Activated naive CD8-positive, alpha-beta T cell treated with anti-CD3 and anti-CD28 coated beads, Interleukin-2, amount 10 ng/mL, durations not matched to agents 7 days and 5 days (primary cell): Measurements from ENCODE around the gene EPB41L5. TPM values are rescaled to one million over a fixed set of nuclear protein-coding genes. Genes with fewer than 3 reads are reported as not detected.
"Not testable (repeated sequence)": the region's sequence is repeated elsewhere in the genome, so short reads cannot be mapped to it uniquely, and the experiment has no call there.

Experiments
- ATAC-seq: fragments of 150-1000 bp; cut with Tn5 transposase; one replicate; pipeline ENCODE4 v1.10.0; 2021; ENCODE audit warnings: low read depth, moderate library complexity
- POLR2A ChIA-PET: fragments of 350-600 bp; sonication (Branson Sonifier 250); formaldehyde crosslinking; loops from one replicate; lab custom pipeline; 2021; ENCODE audit warnings: antibody characterized with exemption; lab: Charles Lee
- DNase-seq: peaks from one replicate; pipeline ENCODE4 v3.0.0; 2021
- H3K27ac Mint-ChIP-seq: one replicate; pipeline ENCODE4 v1.8.0; 2022; ENCODE audit warnings: mild to moderate bottlenecking, mixed read lengths
- H3K27me3 Mint-ChIP-seq: one replicate; pipeline ENCODE4 v1.8.0; 2022; ENCODE audit warnings: mild to moderate bottlenecking, moderate library complexity, mixed read lengths
- H3K36me3 Mint-ChIP-seq: one replicate; pipeline ENCODE4 v1.8.0; 2021; ENCODE audit warnings: mild to moderate bottlenecking, mixed read lengths
- H3K4me1 Mint-ChIP-seq: one replicate; pipeline ENCODE4 v1.8.0; 2021; ENCODE audit warnings: mixed read lengths
- H3K4me3 Mint-ChIP-seq: one replicate; pipeline ENCODE4 v1.8.0; 2022; ENCODE audit warnings: mild to moderate bottlenecking, moderate library complexity, mixed read lengths
- H3K9me3 Mint-ChIP-seq: one replicate; pipeline ENCODE4 v1.8.0; 2021; ENCODE audit warnings: mixed read lengths
- total RNA-seq, 2 experiments: library from RNA; stranded (reverse); gene quantifications; one replicate each; pipeline ENCODE4 v1.2.3, GENCODE V29; 2021

The EPB41L5 gene
- total RNA-seq, 2 experiments from 2014 or later: 6.6 to 6.7 TPM

DNA sequence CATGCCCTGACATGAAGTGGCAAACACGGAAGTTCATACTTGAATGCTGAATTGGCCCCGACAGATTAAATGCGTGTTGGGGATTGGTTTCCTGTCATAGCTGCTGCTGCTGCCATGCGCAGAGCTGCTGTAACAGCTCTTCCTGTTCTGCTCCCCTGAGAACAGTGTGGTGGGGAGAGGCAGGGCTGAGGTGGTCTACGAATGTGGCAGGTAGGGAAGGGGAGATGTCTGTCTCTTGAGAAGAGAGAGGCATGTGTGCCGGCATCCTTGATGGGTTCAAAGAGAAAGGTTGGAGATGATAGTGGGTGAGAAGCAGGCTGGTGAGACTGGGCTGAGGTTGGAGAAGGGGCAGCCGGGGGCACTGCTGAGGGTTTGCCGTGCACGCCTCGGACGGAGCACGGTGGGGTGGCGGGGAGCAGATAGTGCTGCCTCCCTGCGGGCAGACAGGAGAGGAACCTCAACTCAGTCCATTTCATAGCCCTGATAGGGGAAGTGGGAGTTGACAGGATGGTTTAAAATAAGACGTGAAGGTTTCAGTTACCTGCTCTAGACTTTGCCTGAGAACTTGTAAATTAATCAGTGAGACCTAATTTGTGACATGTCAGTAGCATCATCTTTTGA, 164.2 kb downstream of the EPB41L5 start:
- Mint-ChIP-seq H3K27me3 (no peaks in the 10 kb centered on the region), H3K4me1 (peaks cover 48% of the 10 kb centered on the region), H3K9me3 (no peaks in the 10 kb centered on the region), H3K4me3 (peak overlapping the region; percentile 99), H3K36me3 (peaks cover 19% of the 10 kb centered on the region), H3K27ac (peak overlapping the region; percentile 99)
- POLR2A ChIA-PET: interaction anchor here (0.8 to 4.7 kb wide), 16 partner anchors 29 to 810 kb away, joined by 3 to 42 read pairs (median 6); partner anchors contain the start of genes C2orf76, DBI, EPB41L5 and PTPN4
- DNase-seq: peak; percentile 85
- peak; percentile 95 for ATAC-seq

DNA sequence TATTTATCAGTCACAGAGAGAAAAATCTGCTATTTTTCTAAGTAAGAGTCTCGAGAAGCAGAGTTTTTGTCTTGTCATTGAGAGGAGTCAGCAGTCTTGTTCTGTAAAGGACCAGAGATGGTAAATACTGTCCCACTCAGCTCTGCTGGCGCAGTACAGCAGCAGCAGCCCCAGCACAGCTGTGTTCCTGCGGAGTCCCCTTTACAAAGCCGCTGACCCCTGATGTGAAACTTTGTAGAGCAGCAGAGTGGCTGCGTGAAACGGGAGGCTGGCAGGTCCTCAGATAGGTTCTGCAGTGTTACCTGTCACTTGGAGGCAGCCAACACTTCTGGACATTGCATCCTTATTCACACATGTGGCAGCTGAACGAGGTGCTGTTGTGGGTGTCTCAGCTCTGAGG, 165.1 kb downstream of the EPB41L5 start:
- H3K4me3 Mint-ChIP-seq: peak overlapping the region; percentile 99
- H3K4me1 Mint-ChIP-seq: peaks cover 52% of the 10 kb centered on the region
- ATAC-seq (no peak), DNase-seq (no peak)
- H3K27ac Mint-ChIP-seq: peak overlapping the region; percentile 76
- H3K36me3 Mint-ChIP-seq: peaks cover 19% of the 10 kb centered on the region
- peaks cover 1% of the 10 kb centered on the region for H3K9me3 Mint-ChIP-seq
- POLR2A ChIA-PET: interaction anchor here (1.3 to 4.7 kb wide), 2 partner anchors 45 to 135 kb away, joined by 3 to 42 read pairs; partner anchors contain the start of gene TMEM185B
- H3K27me3 Mint-ChIP-seq: no peaks in the 10 kb centered on the region

DNA sequence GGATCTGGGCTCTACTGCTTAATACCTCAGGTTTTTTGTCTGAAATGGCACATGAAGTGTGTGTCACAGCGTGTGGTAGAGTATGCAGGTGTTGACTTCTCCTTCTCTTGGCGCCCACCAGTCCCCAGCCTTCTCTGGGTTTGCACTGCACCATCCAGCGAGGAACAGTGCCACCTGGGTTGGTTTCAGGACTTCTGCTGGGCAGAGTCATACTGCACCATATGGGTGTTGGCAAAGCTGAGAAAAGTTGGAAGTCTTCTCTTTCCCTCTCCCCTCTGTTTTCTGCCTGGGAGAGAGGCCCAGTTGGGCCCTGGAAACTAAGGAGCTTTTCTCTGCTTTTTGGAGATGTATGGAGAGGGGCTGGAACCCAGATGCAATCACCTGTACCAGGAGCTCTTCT, 166.5 kb downstream of the EPB41L5 start:
- Mint-ChIP-seq H3K4me1 (peaks cover 53% of the 10 kb centered on the region), H3K9me3 (peaks cover 2% of the 10 kb centered on the region), H3K27ac (peak overlapping the region; percentile 54), H3K4me3 (no peak overlapping the region), H3K27me3 (no peaks in the 10 kb centered on the region), H3K36me3 (peaks cover 22% of the 10 kb centered on the region)
- DNase-seq: no peak
- ATAC-seq: no peak
- POLR2A ChIA-PET: no interaction called here

DNA sequence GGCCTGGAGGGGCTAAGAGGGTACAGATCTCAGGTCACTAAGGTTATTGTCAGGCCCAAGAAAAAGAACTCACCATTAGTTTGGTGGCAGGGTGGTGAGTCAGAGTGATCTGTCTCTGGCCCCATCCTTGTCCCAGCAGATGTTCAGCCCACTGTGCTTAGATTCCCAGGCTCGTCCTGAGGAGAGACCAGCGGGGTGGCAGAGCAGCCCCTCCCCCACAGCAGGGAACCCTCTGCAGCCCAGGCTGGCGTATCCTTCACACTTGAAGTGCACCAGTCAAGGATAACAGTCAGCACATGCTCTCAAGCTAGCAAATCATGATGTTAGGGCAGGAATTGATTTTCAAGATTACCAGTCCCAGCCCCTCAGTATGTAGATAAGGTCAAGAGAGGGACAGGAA, 167.2 kb downstream of the EPB41L5 start:
- Mint-ChIP-seq H3K4me1 (peaks cover 52% of the 10 kb centered on the region), H3K27me3 (no peaks in the 10 kb centered on the region), H3K4me3 (no peak overlapping the region), H3K36me3 (peaks cover 22% of the 10 kb centered on the region), H3K9me3 (peaks cover 2% of the 10 kb centered on the region), H3K27ac (no peak overlapping the region)
- POLR2A ChIA-PET: no interaction called here
- no peak for DNase-seq
- no peak for ATAC-seq

DNA sequence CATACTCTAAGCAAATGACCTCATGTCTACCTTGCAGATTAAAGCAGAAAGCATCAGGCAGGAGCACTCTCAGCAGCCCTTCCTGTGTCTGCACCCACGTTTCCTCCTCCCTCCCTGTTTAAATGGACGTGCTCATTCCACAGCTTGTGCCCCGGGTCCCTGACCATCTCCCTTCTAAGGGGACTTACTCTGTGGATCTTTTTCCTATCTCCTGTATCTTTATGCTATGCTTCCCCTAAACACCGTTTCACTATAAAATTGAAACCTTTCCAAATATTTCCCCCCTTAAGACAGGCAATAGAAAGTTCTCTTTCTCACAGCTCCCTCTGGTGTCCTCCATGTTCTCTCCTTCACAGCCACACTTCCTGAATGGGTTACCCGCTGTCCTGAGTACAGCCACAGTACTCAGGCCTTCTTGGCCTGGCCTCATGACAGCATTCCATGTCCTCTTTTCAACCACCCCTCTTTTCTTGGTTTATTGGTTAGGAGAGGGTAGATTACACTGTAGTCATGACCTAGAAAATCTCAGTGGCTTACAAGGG, 169.2 kb downstream of the EPB41L5 start:
- peaks cover 23% of the 10 kb centered on the region for H3K36me3 Mint-ChIP-seq
- peaks cover 5% of the 10 kb centered on the region for H3K9me3 Mint-ChIP-seq
- H3K27ac Mint-ChIP-seq: peak overlapping the region; percentile 87
- POLR2A ChIA-PET: interaction anchor here (1.0 to 1.4 kb wide), 3 partner anchors 50 to 423 kb away, joined by 3 to 4 read pairs (median 3); partner anchors contain the start of gene PTPN4
- ATAC-seq (no peak), DNase-seq (no peak)
- peak overlapping the region; percentile 65 for H3K4me3 Mint-ChIP-seq
- no peaks in the 10 kb centered on the region for H3K27me3 Mint-ChIP-seq
- H3K4me1 Mint-ChIP-seq: peaks cover 38% of the 10 kb centered on the region

DNA sequence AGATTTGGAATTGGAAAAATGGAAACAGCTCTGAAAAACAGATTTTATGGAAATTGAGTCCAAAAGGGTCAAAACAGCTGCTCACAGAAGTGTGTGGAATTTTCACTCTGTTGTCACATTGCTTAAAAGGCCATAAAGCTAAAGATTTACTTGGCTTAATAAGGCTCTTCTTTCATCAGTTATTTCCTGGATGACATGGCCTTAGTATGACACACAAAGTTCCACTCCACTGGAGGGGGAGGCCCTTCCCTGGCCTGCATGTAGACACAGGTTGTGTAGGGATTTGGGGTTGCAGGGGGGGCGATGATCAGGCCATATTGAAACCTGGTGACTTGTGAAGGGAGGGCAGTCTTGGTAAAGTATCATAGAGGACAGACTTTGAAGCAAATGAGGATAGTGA, 176.3 kb downstream of the EPB41L5 start:
- Mint-ChIP-seq H3K27ac (no peak overlapping the region), H3K36me3 (peaks cover 14% of the 10 kb centered on the region), H3K4me1 (peaks cover 2% of the 10 kb centered on the region), H3K9me3 (peaks cover 14% of the 10 kb centered on the region), H3K4me3 (no peak overlapping the region), H3K27me3 (no peaks in the 10 kb centered on the region)
- POLR2A ChIA-PET: no interaction called here
- DNase-seq (no peak), ATAC-seq (no peak)

DNA sequence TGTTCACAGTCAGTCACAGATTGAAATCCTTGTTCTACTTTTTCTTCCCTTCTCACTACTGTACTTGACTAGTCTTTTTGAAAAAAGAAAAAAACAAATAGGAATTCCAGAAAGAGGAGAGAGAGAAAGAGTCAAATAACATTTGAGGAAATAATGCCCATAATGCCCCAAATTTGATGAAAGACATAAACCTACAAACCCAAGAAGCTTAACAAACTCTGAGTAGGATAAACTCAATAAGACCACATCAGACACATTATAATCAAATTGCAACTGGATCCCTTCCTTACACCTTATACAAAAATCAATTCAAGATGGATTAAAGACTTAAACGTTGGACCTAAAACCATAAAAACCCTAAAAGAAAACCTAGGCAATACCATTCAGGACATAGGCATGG, 179.4 kb downstream of the EPB41L5 start:
- Mint-ChIP-seq H3K36me3 (peaks cover 12% of the 10 kb centered on the region), H3K9me3 (peaks cover 14% of the 10 kb centered on the region), H3K27ac (no peak overlapping the region), H3K27me3 (no peaks in the 10 kb centered on the region), H3K4me1 (no peaks in the 10 kb centered on the region), H3K4me3 (no peak overlapping the region)
- POLR2A ChIA-PET: no interaction called here
- no peak for ATAC-seq
- DNase-seq: no peak

DNA sequence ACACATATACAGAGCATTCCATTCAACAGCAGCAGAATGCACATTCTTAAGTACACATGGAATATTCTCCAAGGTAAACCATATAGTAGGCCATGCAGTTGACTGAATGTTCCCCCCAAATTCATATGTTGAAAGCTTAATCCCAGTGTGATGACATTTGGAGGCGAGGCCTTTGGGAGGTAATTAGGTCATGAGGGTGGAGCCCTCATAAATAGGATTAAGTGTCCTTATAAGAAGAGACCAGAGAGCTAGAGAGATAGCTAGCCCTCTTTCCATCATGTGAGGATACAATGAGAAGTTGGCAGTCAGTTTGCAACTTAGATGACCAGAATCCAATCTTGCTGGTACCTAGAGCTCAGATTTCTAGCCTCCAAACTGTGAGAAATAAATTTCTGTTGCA, 182.7 kb downstream of the EPB41L5 start:
- Mint-ChIP-seq H3K4me1 (no peaks in the 10 kb centered on the region), H3K9me3 (peaks cover 17% of the 10 kb centered on the region), H3K27ac (no peak overlapping the region), H3K36me3 (peaks cover 20% of the 10 kb centered on the region), H3K27me3 (no peaks in the 10 kb centered on the region), H3K4me3 (no peak overlapping the region)
- no peak for ATAC-seq
- POLR2A ChIA-PET: no interaction called here
- no peak for DNase-seq

DNA sequence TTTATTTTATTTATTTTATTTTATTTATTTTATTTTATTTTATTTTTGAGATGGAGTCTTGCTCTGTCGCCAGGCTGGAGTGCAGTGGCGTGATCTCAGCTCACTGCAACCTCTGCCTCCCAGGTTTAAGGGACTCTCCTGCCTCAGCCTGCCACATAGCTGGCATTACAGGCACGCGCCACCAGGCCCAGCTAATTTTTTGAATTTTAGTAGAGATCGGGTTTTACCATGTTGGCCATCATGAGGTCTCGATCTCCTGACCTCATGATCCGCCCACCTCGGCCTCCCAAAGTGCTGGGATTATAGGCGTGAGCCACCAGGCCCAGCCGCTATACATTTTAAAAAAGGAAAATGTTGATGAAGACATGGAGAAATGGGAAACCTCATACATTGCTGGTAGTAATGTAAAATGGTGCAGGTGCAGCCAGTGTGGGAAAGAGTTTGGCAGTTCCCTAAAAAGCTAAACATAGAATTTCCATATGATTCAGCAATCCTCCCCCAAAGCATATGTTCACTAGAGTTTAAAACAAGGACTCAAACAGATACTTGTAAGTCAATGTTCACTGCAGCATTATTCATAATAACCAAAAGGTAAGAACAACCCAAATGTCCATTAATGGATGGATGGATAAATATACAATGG, 187.1 kb downstream of the EPB41L5 start:
- H3K4me3 Mint-ChIP-seq, H3K4me1 Mint-ChIP-seq, H3K27ac Mint-ChIP-seq, DNase-seq, ATAC-seq, H3K27me3 Mint-ChIP-seq, H3K9me3 Mint-ChIP-seq, H3K36me3 Mint-ChIP-seq: not testable (repeated sequence)
- POLR2A ChIA-PET: interaction anchor here (1.4 kb wide), 1 partner anchor 113 kb away, joined by 3 read pairs; no protein-coding TSS in a partner anchor

DNA sequence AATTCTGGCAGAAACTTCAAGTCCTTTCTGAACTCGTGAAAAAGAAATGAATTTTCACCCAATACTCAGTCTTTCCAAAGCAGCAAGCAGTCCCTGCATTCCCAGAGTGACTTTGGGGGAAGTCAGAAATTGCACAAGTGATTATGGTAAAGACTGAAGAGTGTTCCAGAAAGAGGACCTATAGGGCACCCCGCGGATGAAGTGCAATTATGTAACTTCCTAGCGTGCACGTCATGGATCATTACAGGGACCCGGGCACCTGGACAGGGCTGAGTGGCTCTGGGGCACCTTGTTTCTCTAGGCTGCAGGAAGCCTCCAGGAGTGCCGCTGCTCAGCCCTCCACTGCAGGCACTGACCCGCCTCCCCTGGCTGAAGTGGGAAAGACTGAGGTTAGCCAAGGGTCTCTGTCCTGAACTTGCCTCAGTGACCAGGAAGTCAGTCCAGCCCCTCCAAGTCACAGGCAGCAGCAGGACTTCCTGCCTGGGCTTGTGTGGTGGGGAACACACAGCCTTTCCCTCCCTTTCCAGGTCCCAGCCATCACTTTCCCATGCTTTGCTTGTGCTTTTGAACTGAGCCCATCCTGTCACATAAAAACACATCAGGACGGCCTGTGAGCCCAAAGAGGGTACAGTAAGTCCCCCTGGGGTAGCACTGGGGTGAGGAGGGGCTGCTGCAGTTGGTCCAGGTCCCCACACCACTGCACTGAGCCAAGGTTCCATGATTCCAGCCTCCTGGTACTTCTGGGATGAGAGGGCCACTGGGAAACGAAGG, 190.6 kb downstream of the EPB41L5 start:
- H3K9me3 Mint-ChIP-seq: peaks cover 2% of the 10 kb centered on the region
- ATAC-seq: no peak
- H3K4me3 Mint-ChIP-seq: no peak overlapping the region
- H3K4me1 Mint-ChIP-seq: peaks cover 7% of the 10 kb centered on the region
- H3K27me3 Mint-ChIP-seq: no peaks in the 10 kb centered on the region
- DNase-seq: no peak
- H3K27ac Mint-ChIP-seq: no peak overlapping the region
- POLR2A ChIA-PET: interaction anchor here (0.7 to 1.6 kb wide), 2 partner anchors 30 to 284 kb away, joined by 3 read pairs; no protein-coding TSS in a partner anchor
- H3K36me3 Mint-ChIP-seq: peaks cover 8% of the 10 kb centered on the region

DNA sequence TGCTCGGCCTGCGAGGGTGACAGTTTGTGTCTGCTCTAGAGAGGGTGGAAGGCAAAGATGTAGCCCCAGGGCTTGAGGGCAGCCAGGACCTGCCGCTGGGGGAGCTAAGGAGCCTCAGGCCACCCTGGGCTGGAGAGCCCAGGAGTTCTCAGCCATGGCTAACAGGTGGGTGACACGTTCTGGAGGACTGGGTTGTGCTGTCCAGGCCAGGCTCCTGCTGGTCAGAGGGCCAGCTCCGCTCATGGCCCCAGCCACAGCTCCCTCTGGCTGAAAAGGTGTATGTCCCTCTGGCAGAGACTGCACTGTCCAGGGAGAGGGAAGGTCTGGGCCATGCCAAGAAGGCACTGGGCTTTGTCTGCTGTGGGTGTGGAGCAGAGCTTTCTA, 191.1 kb downstream of the EPB41L5 start:
- ATAC-seq: peak; percentile 10
- H3K27me3 Mint-ChIP-seq: no peaks in the 10 kb centered on the region
- H3K36me3 Mint-ChIP-seq: peaks cover 6% of the 10 kb centered on the region
- H3K27ac Mint-ChIP-seq: no peak overlapping the region
- H3K9me3 Mint-ChIP-seq: no peaks in the 10 kb centered on the region
- DNase-seq: no peak
- H3K4me3 Mint-ChIP-seq: no peak overlapping the region
- H3K4me1 Mint-ChIP-seq: peaks cover 7% of the 10 kb centered on the region
- POLR2A ChIA-PET: interaction anchor here (1.6 kb wide), 1 partner anchor 29 kb away, joined by 3 read pairs; no protein-coding TSS in a partner anchor

DNA sequence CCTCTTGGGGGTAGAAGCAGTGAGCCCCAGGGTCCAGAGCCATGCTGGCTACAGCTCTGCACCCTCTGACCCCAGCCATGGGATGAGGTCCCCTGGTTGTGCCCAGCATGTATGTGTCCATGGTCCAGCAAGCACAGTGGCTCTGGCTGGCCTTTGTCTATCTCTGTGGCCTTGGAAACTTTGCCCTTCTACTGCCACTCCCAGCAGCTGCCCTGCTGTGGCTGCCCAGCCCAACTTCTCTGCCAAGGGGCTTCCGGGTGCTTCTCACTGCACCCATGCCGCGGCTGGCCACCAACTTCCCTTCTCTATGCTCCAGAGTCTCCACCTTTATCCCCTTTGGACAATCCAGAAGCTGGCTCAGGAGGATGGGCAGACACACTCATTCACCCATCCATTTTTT, 191.5 kb downstream of the EPB41L5 start:
- Mint-ChIP-seq H3K9me3 (no peaks in the 10 kb centered on the region), H3K4me1 (peaks cover 8% of the 10 kb centered on the region), H3K36me3 (peaks cover 6% of the 10 kb centered on the region), H3K4me3 (no peak overlapping the region), H3K27ac (no peak overlapping the region), H3K27me3 (no peaks in the 10 kb centered on the region)
- no peak for DNase-seq
- ATAC-seq: no peak
- POLR2A ChIA-PET: interaction anchor here (1.6 kb wide), 1 partner anchor 29 kb away, joined by 3 read pairs; no protein-coding TSS in a partner anchor
